PC-3 (cell line): ENCODE data around the gene IAPP.

ENCODE experiments used
- EZH2 ChIP-seq: fragments of 300-600 bp; sonication (generic); IDR thresholded peaks from one replicate; pipeline ENCODE4 v1.6.1; 2017; ENCODE audit warnings: antibody characterized with exemption, mild to moderate bottlenecking, low read length; ENCODE audit not compliant: unreplicated experiment
- TF ChIP-seq, protein P1 (sequence below): fragments of 300-600 bp; sonication (generic); conservative IDR thresholded peaks from 2 replicates; pipeline ENCODE4 v1.5.1; 2017; ENCODE audit warnings: antibody characterized with exemption, low read depth, mild to moderate bottlenecking, low read length

DNA sequence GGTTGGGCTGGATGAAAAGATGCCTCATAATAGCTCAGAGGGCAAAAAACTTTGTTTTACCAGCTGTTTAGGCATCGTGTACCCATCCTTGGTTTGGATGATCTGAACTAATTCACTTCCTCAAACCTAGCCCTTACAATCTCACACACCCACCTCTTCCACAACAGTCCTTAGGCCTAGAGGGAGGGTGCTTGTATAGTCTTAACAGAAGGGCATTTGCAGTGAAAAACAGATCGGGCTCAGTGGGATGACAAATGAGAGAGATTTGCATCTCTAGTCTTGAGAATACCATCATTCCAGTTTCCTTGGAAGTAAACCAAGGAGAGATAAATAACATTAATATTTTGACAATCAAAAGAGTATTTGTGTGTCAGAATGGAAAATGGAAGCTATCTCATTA is 49.0 kb upstream of the IAPP start:
- TF ChIP-seq EZH2, result no peak
- TF ChIP-seq, protein P1, sequence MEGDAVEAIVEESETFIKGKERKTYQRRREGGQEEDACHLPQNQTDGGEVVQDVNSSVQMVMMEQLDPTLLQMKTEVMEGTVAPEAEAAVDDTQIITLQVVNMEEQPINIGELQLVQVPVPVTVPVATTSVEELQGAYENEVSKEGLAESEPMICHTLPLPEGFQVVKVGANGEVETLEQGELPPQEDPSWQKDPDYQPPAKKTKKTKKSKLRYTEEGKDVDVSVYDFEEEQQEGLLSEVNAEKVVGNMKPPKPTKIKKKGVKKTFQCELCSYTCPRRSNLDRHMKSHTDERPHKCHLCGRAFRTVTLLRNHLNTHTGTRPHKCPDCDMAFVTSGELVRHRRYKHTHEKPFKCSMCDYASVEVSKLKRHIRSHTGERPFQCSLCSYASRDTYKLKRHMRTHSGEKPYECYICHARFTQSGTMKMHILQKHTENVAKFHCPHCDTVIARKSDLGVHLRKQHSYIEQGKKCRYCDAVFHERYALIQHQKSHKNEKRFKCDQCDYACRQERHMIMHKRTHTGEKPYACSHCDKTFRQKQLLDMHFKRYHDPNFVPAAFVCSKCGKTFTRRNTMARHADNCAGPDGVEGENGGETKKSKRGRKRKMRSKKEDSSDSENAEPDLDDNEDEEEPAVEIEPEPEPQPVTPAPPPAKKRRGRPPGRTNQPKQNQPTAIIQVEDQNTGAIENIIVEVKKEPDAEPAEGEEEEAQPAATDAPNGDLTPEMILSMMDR, result no peak
